K562 (cell line): ENCODE results near the gene AKT3. TPM values are rescaled to one million over a fixed set of nuclear protein-coding genes. Genes with fewer than 3 reads are reported as not detected.
A peak's percentile ranks its signal among the peaks of the same experiment; 100 is the strongest.

Experiments
- BRF1 ChIP-seq: IDR thresholded peaks from 3 replicates; pipeline ENCODE4 v1.6.1; 2011; ENCODE audit warnings: borderline replicate concordance, mild to moderate bottlenecking; ENCODE audit not compliant: insufficient read length; ENCODE audit errors: extremely low read depth
- REST ChIP-seq, 2 experiments: fragments of 450-650 bp; formaldehyde crosslinking in 1 of 2; IDR thresholded peaks; 2 replicates each; pipeline versions ENCODE4 v1.4.0 to v1.6.1; 2014 to 2020; ENCODE audit warnings: mild to moderate bottlenecking in 2 of 2, borderline replicate concordance in 1 of 2, low read depth in 1 of 2
- ZNF133 ChIP-seq: fragments of 250-450 bp; sonication (Bioruptor Pico); IDR thresholded peaks from 2 replicates; pipeline ENCODE4 v1.4.0; 2020; ENCODE audit warnings: mild to moderate bottlenecking
- polyA plus RNA-seq, 8 experiments: library from polyadenylated mRNA; depleted of rRNA in 4 of 8; stranded (reverse) in 5 of 8; unstranded in 3 of 8; fragments of >200 nt; fragmentation: Nextera tagmentation in 2 of 8; fragmentation: Illumina TruSeq in 1 of 8; extraction: Ambion mirVana in 2 of 8; extraction: Trizol in 1 of 8; gene quantifications; 2 replicates each; pipeline versions ENCODE4 v1.2.1 to v1.2.3, GENCODE V29; 2011 to 2014; ENCODE audit warnings: inconsistent platforms in 1 of 8, missing spikeins in 1 of 8
- total RNA-seq, 7 experiments: library from RNA; depleted of rRNA in 6 of 7; stranded (reverse); fragments of >200 nt in 6 of 7; fragmentation: Illumina TruSeq in 2 of 7; extraction: Trizol in 2 of 7; gene quantifications; 2 replicates each; pipeline versions ENCODE4 v1.2.1 to v1.2.3, GENCODE V29; 2011 to 2021; ENCODE audit warnings: low replicate concordance in 1 of 7

AKT3 gene
- total and polyA plus RNA-seq, 9 of the 15 experiments (the other 6 are each of a cell fraction or from before 2014, with no cell fraction given): 0.04 to 0.54 (median 0.18) TPM; not detected in 1

- peak; percentile 21; the same call in 1 of the 2 replicates for TF ChIP-seq REST (IDR thresholded peaks at IDR 0.05; ENCODE audit: borderline replicate concordance)
- TF ChIP-seq REST (CRISPR knock-in tag; IDR thresholded peaks at IDR 0.05; ENCODE audit: low read depth): no peak
- no peak for TF ChIP-seq ZNF133 (CRISPR knock-in tag)
- TF ChIP-seq BRF1: no peak
- TF ChIP-seq, all 486 proteins: peak for 8
Observed at GRCh38 chr1:243475966-243476365, 374.1 kb downstream of the AKT3 start (continued).
